Measurements from ENCODE around the gene OR8K1. TPM values are rescaled to one million over a fixed set of nuclear protein-coding genes. Genes with fewer than 3 reads are reported as not detected.

OR8K1 gene
- total RNA-seq, 1 donor from 2014 or later: not detected

Other genes starting within 250 kb of the OR8K1 start
- gene OR8H2, start 242.4 kb upstream of the OR8K1 start, total RNA-seq: not detected in 2 replicates
- gene OR8H3, start 223.7 kb upstream of the OR8K1 start, total RNA-seq: not detected in 2 replicates
- not detected in 2 replicates for gene OR8J3, start 205.8 kb upstream of the OR8K1 start, total RNA-seq
- gene OR8K5, start 185.7 kb upstream of the OR8K1 start, total RNA-seq: not detected in 2 replicates
- gene OR5J2, start 169.4 kb upstream of the OR8K1 start, total RNA-seq: not detected in 2 replicates
- not detected in 2 replicates for gene OR5T2, start 111.8 kb upstream of the OR8K1 start, total RNA-seq
- gene OR5T3, start 93.8 kb upstream of the OR8K1 start, total RNA-seq: not detected in 2 replicates
- not detected in 2 replicates for gene OR5T1, start 71.9 kb upstream of the OR8K1 start, total RNA-seq
- gene OR8H1, start 53.8 kb upstream of the OR8K1 start, total RNA-seq: not detected in 2 replicates
- not detected in 2 replicates for gene OR8K3, start 30.9 kb upstream of the OR8K1 start, total RNA-seq
- not detected in 2 replicates for gene OR8J1, start 8.3 kb downstream of the OR8K1 start, total RNA-seq
- gene OR8U1, start 29.6 kb downstream of the OR8K1 start, total RNA-seq: not detected in 2 replicates
- not detected in 2 replicates for gene OR5AL1, start 66.7 kb downstream of the OR8K1 start, total RNA-seq
- gene OR5M3, start 127.3 kb downstream of the OR8K1 start, total RNA-seq: not detected in 2 replicates
- gene OR5M8, start 145.3 kb downstream of the OR8K1 start, total RNA-seq: not detected in 2 replicates
- gene OR5M11, start 197.2 kb downstream of the OR8K1 start, total RNA-seq: not detected in 2 replicates
- not detected in 2 replicates for gene OR5M10, start 231.7 kb downstream of the OR8K1 start, total RNA-seq